Dendritic cell treated with granulocyte-macrophage colony-stimulating factor and Interleukin-4, amounts not matched to agents 40 ng/mL and 50 ng/mL, for 4 days (primary cell): ENCODE data around the gene THUMPD3.

ENCODE experiments used
- H3K27ac Mint-ChIP-seq: one replicate; pipeline ENCODE4 v1.8.0; 2022; ENCODE audit warnings: mild to moderate bottlenecking, mixed read lengths
- H3K27me3 Mint-ChIP-seq: one replicate; pipeline ENCODE4 v1.8.0; 2022; ENCODE audit warnings: mild to moderate bottlenecking, mixed read lengths
- H3K36me3 Mint-ChIP-seq: one replicate; pipeline ENCODE4 v1.8.0; 2022; ENCODE audit warnings: low read depth, mixed read lengths
- H3K4me1 Mint-ChIP-seq: one replicate; pipeline ENCODE4 v1.8.0; 2022; ENCODE audit warnings: low read depth, mixed read lengths
- H3K4me3 Mint-ChIP-seq: one replicate; pipeline ENCODE4 v1.8.0; 2022; ENCODE audit warnings: mild to moderate bottlenecking, moderate library complexity, mixed read lengths
- H3K9me3 Mint-ChIP-seq: one replicate; pipeline ENCODE4 v1.8.0; 2022; ENCODE audit warnings: mixed read lengths
- intact Hi-C: fragments of 100-400 bp; cut with micrococcal nuclease; formaldehyde crosslinking; loops from one replicate; pipeline ENCODE4 v1.15.0; 2022

Gene THUMPD3

DNA sequence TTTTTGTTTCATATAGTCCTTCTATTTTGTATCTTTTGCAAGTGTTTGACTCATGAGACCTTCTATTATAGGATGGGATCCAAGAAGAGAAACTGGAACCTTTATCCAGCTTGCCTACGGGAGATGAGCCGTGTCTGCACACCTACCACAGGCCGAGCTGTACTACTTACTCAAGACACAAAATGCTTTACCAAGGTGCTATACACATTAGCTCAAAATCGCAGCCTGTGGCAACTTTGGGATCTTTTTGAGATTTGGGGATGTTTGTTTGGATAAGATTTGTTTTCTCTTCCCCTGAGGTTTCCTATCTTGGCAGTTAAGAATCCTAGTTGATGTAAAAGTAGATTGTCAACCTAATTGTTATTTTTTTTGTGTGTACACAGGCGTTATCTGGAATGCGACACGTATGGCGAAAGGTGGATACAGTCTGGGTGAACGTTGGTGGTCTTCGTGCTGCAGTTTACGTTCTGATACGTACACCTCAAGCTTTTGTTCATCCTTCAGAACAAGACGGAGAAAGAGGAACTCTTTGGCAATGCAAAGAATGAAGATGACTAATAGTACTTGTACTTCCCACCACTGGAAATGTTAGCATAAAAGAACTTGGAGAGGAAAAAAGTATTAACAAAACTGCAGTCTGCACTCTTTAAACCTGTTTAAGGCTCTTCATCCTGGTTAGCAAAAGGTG lies 21.4 kb downstream of the THUMPD3 start:
- Mint-ChIP-seq H3K27me3 (no peaks in the 10 kb centered on the region), H3K4me1 (peaks cover 20% of the 10 kb centered on the region), H3K4me3 (no peak overlapping the region), H3K36me3 (peaks cover 91% of the 10 kb centered on the region), H3K27ac (no peak overlapping the region), H3K9me3 (no peaks in the 10 kb centered on the region)
- intact Hi-C loops, result no loop called here

- H3K4me3 Mint-ChIP-seq, result no peak overlapping the region
- peaks cover 13% of the 10 kb centered on the region for H3K4me1 Mint-ChIP-seq
- H3K27me3 Mint-ChIP-seq, result no peaks in the 10 kb centered on the region
- no peak overlapping the region for H3K27ac Mint-ChIP-seq
- H3K36me3 Mint-ChIP-seq, result peaks cover 91% of the 10 kb centered on the region
- intact Hi-C loops, result loop anchor here (2.0 kb wide), 1 partner anchor 37 kb away; no protein-coding TSS in a partner anchor
- no peaks in the 10 kb centered on the region for H3K9me3 Mint-ChIP-seq
These were observed 22.6 kb downstream of the THUMPD3 start for GRCh38 chr3:9385187-9386077.

DNA sequence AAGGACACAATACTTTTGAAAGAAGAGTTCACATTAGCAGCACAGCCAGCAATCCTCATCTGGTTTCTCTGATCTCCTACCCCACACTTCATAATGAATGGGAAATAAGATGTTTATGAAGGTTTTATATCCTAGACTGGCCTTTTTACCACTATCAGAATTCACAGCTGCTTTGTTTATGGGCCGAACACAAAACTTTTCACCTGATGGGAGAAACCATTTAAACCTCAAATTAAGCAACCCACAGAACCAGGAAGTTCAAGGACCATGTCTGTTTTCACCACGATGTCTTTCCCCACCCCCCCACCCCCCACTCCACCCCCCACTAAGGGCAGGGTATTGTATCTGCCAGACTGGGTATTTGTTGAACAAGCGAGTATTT lies 23.2 kb downstream of the THUMPD3 start:
- Mint-ChIP-seq H3K36me3 (peaks cover 94% of the 10 kb centered on the region), H3K27me3 (no peaks in the 10 kb centered on the region), H3K27ac (no peak overlapping the region), H3K4me3 (no peak overlapping the region), H3K4me1 (peaks cover 19% of the 10 kb centered on the region), H3K9me3 (no peaks in the 10 kb centered on the region)
- intact Hi-C loops, result loop anchor here (2.0 kb wide), 1 partner anchor 37 kb away; no protein-coding TSS in a partner anchor

DNA sequence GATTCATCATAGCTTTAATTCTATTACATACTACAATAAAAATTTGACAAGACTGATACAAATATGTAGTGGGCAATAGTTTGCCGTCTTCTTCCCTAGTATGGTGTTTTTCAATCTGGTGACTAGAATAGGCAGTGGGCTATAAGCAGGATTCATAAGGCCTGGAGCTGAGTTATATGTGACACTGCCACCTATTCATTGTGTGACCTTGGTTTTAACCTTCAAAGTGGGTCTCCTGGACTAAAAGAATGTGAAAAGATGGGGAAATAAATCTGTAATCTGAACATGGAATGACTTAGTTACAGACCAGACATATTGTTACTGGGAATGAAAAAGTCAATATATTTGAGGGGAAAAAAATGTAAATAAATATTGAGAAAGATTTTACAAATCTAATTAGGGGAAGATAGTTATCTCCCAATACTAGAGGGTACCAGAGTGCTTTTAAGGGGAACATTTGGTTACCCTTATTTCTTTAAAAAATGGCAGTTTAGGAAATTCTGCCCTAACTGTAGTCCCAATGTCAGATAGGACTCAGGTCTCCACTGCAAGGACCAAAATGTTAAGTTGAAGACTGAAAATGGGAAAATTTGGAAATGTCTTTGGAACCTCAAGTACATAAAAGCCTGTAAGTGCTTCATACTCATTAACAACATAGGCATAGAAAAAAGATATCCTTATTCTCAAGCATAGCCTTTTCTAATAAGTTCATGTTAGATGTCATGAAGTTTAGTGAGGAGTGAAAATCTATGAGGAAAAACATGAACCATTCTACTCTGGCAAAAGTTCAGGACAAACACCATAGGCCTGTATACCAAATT lies 23.9 kb downstream of the THUMPD3 start:
- peaks cover 25% of the 10 kb centered on the region for H3K4me1 Mint-ChIP-seq
- no peak overlapping the region for H3K27ac Mint-ChIP-seq
- H3K27me3 Mint-ChIP-seq, result no peaks in the 10 kb centered on the region
- H3K4me3 Mint-ChIP-seq, result no peak overlapping the region
- H3K9me3 Mint-ChIP-seq, result no peaks in the 10 kb centered on the region
- intact Hi-C loops, result loop anchor here (2.0 kb wide), 1 partner anchor 36 kb away; no protein-coding TSS in a partner anchor
- peaks cover 96% of the 10 kb centered on the region for H3K36me3 Mint-ChIP-seq

DNA sequence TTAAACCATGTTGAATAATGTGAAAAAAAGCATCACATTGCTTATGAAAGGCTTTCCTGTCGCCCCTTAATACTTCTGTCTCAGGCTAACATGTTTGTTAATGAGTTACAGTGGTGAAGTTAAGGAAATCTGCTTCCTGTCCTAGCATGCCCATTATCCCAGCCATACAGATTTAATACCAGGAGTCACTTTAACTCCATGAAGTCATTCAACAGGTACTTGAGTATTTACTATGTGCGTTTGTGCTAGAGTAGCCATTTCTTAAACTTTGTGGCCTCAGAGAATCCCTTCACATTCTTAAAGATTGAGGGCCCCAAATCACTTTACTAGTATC lies 24.4 kb downstream of the THUMPD3 start:
- peaks cover 98% of the 10 kb centered on the region for H3K36me3 Mint-ChIP-seq
- no peaks in the 10 kb centered on the region for H3K9me3 Mint-ChIP-seq
- peaks cover 31% of the 10 kb centered on the region for H3K4me1 Mint-ChIP-seq
- H3K4me3 Mint-ChIP-seq, result no peak overlapping the region
- H3K27me3 Mint-ChIP-seq, result no peaks in the 10 kb centered on the region
- H3K27ac Mint-ChIP-seq, result no peak overlapping the region
- intact Hi-C loops, result loop anchor here (2.0 kb wide), 1 partner anchor 36 kb away; no protein-coding TSS in a partner anchor

DNA sequence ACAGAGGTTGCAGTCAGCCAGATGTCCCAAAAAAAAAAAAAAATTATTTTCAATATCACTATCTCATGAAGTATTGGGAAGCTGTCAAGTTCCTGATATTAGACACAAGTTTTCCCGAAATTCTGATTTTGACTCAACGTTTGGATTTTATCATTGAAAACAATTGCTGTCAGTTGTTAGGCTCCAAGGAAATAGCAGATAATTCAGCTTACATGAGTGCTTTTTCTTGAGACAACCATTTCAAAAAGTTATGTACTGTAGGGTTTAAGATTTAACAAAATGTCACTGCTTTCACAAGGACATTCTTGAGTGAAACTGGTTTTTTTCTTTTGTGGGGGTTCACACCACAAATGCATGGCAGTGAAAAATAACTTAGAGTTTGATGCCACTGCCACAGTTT lies 25.3 kb downstream of the THUMPD3 start:
- intact Hi-C loops, result no loop called here
- no peak overlapping the region for H3K27ac Mint-ChIP-seq

DNA sequence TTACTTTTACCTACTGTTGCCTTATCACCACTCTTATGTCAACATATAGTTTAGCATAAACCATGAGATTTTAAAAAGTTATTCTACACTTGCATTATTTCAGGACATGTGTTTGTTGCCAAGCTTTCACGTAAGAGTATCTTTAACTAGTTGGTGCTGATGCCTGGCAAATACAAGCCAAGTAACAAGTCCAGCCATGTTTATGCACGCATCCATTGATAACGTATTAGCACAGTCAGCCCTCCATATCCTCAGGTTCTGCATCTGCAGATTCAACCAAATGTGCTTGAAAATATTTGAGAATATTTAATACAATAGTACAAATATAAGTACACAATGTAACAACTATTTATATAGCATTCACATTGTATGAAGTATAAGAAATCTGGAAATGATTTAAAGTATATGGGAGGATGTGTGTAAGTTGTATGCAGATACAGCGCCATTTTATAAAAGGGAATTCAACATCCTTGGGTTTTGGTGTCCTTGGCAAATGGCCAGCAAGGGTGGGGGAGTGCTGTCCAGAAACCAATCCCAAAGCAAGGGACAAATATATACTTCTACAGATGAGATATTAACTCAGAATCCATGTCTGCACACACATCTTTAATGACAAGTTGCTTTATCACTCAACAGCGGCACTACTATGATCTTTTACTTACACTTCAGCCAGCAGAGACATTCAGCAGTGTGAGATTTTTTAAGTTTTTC lies 25.9 kb downstream of the THUMPD3 start:
- peaks cover 93% of the 10 kb centered on the region for H3K36me3 Mint-ChIP-seq
- H3K9me3 Mint-ChIP-seq, result no peaks in the 10 kb centered on the region
- H3K27ac Mint-ChIP-seq, result no peak overlapping the region
- intact Hi-C loops, result no loop called here
- H3K4me3 Mint-ChIP-seq, result no peak overlapping the region
- no peaks in the 10 kb centered on the region for H3K27me3 Mint-ChIP-seq
- H3K4me1 Mint-ChIP-seq, result peaks cover 31% of the 10 kb centered on the region

More for the DNA sequence above, 25.3 kb downstream of the THUMPD3 start:
- peaks cover 93% of the 10 kb centered on the region for H3K36me3 Mint-ChIP-seq
- H3K27me3 Mint-ChIP-seq, result no peaks in the 10 kb centered on the region
- no peaks in the 10 kb centered on the region for H3K9me3 Mint-ChIP-seq
- H3K4me3 Mint-ChIP-seq, result no peak overlapping the region
- peaks cover 31% of the 10 kb centered on the region for H3K4me1 Mint-ChIP-seq

DNA sequence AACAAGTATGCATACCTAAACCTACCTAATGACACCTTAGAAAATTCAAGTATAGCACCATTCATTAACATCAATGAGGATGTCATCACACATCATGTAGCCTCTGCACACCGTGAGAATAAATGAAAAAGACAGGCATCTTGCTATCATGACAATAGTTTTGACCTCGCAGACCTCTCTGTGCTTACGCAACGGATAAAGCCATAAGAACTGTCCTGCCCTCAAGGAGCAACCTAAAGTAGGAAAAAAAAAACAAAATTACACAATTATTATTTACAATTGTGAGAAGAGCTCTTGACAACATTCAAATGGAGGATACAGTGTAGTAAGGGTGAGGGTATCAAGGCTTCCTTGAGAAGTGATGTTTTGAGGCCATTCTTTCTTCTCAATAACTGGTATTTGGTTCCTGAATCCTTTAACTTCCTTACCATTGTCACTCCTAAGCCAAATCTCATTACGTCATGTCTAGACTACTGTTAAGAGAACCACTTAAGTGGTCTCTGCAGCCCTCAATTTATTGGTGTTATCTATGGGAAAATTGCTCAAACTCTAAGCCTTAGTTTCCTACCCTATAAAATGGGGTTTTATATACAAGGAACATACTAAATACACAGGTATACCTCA lies 27.5 kb downstream of the THUMPD3 start:
- Mint-ChIP-seq H3K4me3 (no peak overlapping the region), H3K27ac (no peak overlapping the region), H3K36me3 (peaks cover 90% of the 10 kb centered on the region), H3K4me1 (peaks cover 36% of the 10 kb centered on the region), H3K9me3 (no peaks in the 10 kb centered on the region), H3K27me3 (no peaks in the 10 kb centered on the region)
- intact Hi-C loops, result no loop called here

DNA sequence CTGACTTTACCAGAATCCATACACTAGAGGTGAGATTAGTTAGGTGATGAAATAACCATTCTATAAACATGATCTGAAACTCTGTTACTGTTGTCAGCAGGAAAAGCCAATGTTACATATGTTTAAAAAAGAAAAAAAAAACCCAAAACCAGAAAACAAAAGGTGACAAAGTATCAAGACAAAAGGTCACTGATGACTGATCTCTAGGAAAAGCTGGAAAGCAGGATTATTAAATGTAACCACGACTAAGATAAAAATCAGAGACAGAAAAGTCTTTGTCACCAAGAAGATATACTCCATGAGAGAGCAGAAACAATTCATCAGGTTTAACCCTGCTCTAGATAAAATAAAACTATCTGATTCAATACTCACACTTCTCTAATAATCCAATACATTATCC lies 29.2 kb downstream of the THUMPD3 start:
- H3K4me1 Mint-ChIP-seq, result peaks cover 39% of the 10 kb centered on the region

DNA sequence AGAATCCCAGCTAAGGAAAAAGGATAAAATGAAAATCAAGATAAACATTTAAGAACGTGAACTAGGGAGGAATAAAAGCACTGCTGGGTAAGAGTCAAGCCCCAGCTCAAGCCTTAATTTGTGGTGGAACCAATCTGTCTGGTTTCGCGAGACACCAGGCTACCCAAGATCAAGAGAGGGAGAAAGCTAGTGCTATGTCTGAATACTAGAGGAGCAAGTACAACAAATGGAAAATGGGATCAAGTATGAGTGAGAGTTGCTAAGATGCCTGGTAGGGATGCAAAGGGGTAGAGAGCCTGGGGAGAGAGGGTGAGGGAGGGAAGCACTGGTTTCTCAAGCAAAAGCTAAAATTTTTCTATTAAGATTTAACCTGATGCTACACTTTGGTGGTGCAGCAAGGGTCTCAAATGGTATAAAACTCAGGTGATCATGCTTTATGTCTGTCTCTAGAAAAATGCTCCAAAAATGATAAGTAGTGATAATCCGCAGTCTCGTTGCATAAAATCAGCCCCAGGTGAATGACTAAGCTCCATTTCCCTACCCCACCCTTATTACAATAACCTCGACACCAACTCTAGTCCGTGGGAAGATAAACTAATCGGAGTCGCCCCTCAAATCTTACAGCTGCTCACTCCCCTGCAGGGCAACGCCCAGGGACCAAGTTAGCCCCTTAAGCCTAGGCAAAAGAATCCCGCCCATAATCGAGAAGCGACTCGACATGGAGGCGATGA lies 32.9 kb downstream of the THUMPD3 start:
- H3K36me3 Mint-ChIP-seq, result peaks cover 67% of the 10 kb centered on the region
- H3K27ac Mint-ChIP-seq, result peak overlapping the region; percentile 93
- no peaks in the 10 kb centered on the region for H3K9me3 Mint-ChIP-seq
- H3K27me3 Mint-ChIP-seq, result no peaks in the 10 kb centered on the region
- peak overlapping the region; percentile 93 for H3K4me3 Mint-ChIP-seq
- intact Hi-C loops, result loop anchor here (2.0 to 5.0 kb wide), 2 partner anchors 33 to 617 kb away; partner anchors contain the start of gene THUMPD3
- peaks cover 59% of the 10 kb centered on the region for H3K4me1 Mint-ChIP-seq

More for the DNA sequence above, 29.2 kb downstream of the THUMPD3 start:
- intact Hi-C loops, result no loop called here
- no peak overlapping the region for H3K4me3 Mint-ChIP-seq
- H3K9me3 Mint-ChIP-seq, result no peaks in the 10 kb centered on the region
- H3K27ac Mint-ChIP-seq, result no peak overlapping the region
- H3K27me3 Mint-ChIP-seq, result no peaks in the 10 kb centered on the region
- peaks cover 86% of the 10 kb centered on the region for H3K36me3 Mint-ChIP-seq

DNA sequence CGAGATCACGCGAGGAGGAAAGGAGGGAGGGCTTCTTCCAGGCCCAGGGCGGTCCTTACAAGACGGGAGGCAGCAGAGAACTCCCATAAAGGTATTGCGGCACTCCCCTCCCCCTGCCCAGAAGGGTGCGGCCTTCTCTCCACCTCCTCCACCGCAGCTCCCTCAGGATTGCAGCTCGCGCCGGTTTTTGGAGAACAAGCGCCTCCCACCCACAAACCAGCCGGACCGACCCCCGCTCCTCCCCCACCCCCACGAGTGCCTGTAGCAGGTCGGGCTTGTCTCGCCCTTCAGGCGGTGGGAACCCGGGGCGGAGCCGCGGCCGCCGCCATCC lies 33.4 kb downstream of the THUMPD3 start:
- Mint-ChIP-seq H3K9me3 (no peaks in the 10 kb centered on the region), H3K4me1 (peaks cover 59% of the 10 kb centered on the region), H3K27me3 (no peaks in the 10 kb centered on the region), H3K36me3 (peaks cover 62% of the 10 kb centered on the region), H3K27ac (peak overlapping the region; percentile 93), H3K4me3 (peak overlapping the region; percentile 93)
- intact Hi-C loops, result loop anchor here (2.0 to 5.0 kb wide), 2 partner anchors 33 to 616 kb away; partner anchors contain the start of gene THUMPD3

GRCh38 chr3:9396632-9397331 lies 33.9 kb downstream of the THUMPD3 start:
- Mint-ChIP-seq H3K9me3 (no peaks in the 10 kb centered on the region), H3K4me3 (peak overlapping the region; percentile 93), H3K27ac (peak overlapping the region; percentile 93), H3K27me3 (no peaks in the 10 kb centered on the region), H3K4me1 (peaks cover 58% of the 10 kb centered on the region), H3K36me3 (peaks cover 57% of the 10 kb centered on the region)
- intact Hi-C loops, result loop anchor here (2.0 to 5.0 kb wide), 2 partner anchors 34 to 616 kb away; partner anchors contain the start of gene THUMPD3
